EH (cell line): ENCODE data around the gene UBE3A.
A peak's percentile ranks its signal among the peaks of the same experiment; 100 is the strongest.
"Not testable (repeated sequence)": the region's sequence is repeated elsewhere in the genome, so short reads cannot be mapped to it uniquely, and the experiment has no call there.

Source experiments
- DNase-seq: peaks from one replicate; pipeline ENCODE4 v3.0.0-alpha.2; 2015; ENCODE audit warnings: low read depth

Gene UBE3A

DNA sequence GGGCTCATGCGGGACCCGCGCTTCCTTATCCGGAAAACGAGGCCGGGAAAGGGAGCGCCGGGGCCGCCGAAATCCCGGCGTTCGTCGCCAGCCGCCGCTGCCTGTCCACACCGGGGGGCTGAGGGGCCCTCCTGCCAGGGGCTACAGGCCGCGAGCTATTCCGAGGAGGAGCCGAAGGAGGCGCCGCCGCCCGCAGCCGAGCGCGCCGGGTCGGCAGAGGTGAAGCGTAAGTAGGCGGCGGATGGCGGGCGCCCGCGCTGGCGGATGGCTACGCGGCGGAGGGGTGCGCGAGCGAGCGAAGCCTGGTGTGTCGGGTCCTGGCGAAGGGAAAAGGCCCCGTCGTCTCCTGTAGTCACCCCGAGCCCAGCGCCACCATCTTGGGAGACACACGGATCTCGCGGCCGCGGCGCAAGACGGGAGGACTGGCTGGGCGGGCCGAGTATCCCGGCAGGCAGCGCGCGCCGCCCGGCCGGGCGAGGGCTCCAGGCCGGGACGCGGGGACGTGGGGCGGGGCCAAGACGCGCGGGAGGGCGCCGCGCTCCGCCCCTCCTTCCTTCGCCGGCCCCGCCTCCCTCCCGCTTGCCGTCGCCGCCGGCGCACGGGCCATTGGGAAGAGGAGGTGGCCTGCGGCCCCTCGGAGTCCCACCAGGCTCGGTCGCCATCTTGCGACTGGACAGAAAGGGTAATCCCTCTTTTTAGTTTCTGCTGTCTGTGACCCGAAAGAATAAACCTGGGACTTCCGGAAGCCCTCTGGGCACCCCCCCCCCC lies at the start of gene UBE3A:
Gene UBE3A, minus strand, starts transcription at position 424 of the 768 bp plus-strand sequence. CDS start 29,917 bp downstream, outside the sequence.
- peak; percentile 93 for DNase-seq

DNA sequence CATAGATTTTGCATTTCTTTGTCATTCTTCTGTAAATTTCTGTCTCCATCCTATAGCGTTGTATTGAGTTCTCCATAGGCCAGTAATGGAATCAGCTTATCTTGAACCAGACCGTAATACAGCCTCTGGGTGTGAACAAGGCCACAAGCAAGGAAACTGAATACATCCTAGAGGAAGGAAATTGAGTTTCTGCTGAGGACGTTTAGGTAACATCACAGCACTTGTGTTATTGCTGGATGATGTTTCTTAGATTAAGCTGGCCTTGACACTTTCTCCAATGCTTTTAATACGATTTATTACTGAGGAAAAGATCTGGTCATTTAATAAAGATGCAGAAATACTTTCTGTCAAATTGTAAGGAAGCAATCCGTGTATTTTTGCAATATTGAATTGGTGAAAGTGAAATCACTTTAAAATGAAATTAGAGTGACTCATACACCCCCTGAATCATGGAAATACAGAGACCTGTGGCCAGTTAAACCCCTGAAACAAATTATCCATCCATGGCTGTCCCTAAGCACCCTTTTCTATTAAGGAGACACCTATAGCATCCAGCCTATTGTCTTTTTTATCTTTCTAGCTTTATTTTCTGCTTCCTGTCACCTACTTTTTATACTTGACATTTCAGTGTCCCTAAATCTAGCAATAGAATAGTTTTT lies 48.5 kb upstream of the UBE3A start:
- DNase-seq: no peak

DNA sequence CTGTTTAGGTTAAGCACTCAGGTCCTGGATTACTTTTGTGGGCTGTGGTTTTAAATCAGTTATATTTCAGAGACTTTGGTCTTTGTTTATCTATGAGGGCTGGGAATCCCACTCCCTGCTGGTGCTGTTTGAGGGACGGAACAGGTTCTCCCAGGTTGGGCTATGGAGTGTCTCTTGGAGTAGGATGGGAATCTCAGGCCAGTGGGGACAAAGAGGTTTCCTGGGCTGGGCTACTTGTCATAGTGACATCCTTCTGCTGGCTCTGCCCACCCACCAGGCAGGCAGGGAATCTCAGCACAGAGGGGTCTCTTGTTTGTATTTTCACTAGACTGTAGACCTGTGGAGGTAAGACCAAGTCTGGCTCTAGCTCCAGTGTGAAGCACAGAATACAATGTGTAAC lies 47.2 kb upstream of the UBE3A start:
- DNase-seq: no peak

DNA sequence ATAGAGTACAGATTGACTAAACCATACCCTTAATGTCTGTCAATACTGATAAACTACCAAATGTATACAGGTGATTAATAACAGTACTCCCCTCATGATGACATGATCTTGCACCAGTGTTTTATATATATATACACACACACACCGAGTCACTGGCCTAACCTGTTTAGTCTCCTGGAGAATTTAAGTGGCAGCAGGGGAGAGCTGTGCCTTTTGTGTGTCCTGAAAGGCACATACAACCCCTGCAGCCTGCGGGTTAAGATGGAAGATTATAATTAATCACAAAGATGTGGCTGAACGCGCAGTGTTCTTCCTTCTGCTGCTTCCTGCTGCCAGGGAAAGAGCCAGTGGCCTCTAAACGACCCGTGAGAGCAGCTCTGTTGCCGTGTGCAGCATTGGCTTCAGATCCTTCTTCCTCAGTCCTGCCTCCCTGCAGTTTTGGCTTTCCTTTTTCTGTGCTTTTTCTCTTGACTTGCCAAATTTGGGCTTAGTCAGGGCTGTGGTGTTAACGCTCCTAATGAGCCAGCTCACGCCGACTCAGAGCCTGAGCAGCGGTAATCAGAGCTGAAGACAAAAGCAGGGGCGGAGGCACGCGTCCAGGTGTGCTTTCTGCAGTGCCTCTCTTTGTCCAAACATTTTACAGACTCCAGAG lies 42.5 kb upstream of the UBE3A start:
- DNase-seq: no peak

DNA sequence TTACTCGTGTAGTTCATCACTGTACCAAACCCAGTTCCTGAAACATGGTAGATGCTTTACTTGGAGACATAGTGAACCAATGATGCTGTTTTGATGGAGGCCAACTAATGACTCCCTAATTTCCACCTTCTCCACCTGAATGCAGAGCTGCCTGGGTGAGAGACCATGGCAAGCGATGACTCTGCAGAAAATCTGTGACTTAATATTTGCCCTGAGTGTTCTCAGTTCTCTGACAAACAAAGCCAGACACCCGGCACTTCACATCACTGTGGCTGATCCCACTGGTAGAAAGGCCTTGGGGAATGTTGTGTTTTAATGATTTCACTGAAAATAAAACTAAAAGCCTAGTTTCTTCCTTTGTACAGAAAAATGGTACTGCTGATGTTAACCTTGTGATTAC lies 39.5 kb upstream of the UBE3A start:
- no peak for DNase-seq

DNA sequence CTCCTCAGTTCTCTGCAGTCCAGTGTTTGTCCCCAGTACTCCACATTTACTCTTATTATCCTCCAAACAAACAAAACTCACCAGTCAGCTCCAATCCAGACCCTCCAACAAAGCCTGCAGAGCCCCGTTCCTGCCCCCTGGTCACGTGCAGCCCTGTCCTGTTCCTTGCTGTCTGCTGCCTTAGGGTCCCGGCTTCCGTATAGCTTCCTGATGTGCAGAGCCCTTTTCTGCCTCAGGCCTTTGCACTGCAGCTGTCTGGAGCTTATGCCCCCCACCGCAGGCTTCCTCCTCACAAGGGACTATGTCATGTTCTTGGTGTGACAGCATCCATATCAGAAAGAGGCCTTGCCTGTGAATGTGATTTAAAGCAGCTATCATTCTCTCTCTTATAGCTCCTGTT lies 39.0 kb upstream of the UBE3A start:
- no peak for DNase-seq

DNA sequence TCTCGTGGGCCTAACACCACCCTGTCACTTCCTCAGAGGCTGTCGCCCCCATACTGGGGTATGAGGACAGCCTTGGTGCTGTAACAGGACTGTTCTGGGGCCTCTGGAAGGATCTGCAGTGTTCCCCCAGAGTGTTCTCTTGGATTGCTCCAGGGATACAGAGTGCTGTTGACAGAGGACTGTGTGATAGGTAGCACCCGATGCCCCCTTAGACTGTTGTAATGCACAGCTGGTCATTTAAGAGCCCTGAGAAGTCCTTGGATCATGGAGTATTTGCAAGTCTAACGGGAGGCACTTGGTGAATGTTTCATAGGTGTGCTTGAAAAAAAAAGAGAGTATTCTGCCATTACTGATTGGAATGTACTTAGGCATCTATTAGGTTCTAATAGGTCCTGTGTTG lies 35.4 kb upstream of the UBE3A start:
- DNase-seq: no peak

DNA sequence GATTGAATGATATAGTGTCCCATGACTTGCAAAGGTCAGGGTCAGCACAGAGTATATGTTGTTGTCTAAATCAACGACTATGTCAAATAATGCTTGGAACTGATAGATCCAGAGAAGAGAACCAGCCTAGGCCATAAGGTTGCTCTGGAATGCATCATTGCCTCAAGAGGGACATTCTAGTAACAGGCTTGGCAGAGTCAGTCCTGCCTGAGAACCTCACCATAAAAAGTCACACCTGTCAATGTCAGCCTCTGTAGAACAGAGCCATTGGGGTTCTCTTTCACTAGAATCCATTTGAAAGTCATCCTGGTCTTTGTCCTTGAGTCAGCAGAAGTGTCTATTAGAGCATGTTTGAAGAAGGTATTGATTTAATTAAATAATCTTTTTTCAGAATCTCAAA lies 31.4 kb upstream of the UBE3A start:
- no peak for DNase-seq

DNA sequence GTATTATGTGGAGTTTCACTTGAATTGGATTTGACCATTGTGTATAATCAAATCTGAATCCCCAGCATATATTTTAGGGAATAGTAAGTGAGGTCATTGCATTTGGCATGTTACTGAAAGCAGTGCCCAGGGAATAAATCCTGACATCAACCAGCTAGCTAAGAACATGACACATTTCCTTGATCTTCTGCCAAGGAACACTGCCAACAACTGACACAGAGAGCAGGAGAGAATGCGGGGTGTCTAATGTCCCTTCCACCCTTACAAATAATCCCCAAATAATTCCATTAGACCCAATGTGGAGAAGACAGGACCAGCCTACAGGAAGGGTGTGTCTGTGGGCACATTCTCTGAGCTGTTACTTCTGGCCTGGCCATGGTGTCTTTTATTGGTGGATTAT lies 30.6 kb upstream of the UBE3A start:
- DNase-seq: no peak

DNA sequence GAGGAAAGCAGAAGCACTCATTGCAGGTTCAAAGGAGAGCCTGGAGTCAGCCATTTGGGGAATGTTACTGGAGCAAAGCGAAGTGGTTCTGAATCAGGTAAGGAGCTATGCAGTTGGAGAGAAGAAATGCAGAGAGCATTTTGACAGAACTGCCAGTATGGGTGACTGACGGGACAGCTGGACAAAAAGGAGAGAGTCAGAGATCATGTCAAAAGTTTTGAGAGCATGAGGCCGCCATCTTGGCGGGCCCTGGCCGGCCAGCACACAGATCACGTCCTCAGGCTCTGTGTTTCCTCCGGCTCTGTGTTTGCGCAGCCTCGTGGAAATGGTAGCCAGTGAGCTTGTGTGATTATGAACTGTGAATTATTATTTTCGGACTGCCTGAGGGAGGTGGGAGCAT lies 29.8 kb upstream of the UBE3A start:
- DNase-seq: no peak

DNA sequence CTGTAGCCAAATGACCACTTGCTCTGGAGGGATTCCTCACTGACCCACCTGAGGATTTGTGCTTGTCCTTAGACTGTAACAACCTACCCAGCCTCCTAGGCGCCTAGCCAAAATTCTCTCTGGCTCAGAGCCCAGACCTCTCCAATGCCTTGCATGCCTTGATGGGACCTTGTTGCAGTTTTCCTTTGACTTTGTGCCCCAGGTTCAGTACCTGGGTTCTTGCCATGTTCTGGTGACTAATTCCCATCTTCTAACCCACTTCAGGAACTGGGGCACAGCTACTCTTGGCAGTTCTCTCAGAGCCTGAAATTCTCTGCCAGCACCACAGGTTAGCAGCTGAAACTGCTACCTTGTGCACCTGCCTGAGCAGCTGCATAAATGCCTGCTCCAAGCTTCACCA lies 27.0 kb upstream of the UBE3A start:
- no peak for DNase-seq

DNA sequence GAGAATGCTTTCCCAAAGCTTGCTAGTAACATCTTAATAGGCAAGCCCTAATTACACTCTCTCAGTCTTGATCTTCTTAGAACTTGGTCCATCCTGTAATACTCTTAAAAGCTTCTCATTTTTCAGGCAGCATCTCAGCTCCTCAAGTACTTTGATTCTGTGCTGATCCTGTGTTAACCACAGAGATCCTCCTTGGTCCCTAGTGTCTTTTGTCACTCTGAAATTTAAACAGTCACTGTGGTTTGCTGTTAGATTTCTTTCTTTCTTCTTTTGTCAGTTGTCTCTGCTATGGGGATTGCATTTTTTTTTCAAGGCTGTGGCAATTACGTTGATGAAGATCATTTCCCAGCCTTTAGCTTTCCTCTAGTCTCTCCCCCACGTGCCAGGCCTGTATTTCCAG lies 26.0 kb upstream of the UBE3A start:
- DNase-seq: no peak

DNA sequence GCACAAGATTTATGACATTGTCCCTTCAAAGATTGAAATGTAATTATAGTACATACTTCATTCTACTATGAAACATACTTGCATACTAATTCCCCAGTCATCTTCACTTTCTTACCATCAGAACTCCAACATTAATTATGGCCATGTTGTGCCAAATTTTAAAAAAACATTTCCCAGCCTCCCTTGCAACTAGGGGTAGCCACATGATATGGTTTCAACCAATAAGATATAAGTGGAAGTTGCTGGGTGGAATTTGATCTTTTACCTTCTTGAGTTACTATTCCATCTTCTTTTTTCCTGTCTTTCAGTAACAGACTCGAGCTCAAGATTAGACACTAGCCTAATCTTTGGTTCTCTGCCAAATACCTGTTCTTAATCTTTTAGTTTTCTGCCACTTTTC lies 25.6 kb upstream of the UBE3A start:
- no peak for DNase-seq

DNA sequence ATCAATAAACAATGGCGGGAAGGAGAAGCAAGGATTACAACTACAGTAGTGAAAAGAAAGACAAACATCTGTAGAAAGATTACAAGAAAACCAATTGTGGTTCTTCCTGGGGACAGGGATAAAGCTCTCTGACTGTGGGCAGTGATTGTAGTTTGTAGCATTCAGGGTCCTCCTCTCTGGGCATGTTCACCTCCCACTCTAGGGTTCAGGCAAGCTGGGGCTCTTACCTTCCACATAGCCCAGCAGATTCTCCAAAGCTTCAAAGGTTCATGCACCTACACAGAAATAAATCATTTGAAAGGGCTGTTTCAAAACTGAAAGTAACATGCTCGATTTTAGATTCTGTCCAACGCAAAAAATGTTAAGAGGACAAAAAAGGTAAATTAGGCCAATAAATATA lies 17.4 kb upstream of the UBE3A start:
- no peak for DNase-seq

DNA sequence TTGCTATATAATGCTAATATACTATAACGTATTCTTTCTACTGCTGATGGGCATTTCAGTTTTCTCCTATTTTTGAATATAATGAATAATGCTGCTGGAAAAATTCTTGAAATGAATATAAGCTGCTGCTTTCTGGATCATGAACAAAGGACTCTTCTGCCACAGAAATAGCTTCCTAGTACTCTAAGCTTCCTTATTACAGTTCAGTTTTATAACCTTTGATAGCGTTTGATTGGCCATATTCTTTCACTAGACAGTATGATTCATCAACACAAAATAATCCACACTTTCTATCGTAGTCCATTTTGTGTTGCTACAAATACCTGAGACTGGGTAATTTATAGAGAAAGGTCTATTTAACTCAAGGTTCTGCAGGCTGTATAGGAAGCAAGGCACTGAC lies 16.4 kb upstream of the UBE3A start:
- DNase-seq: no peak

DNA sequence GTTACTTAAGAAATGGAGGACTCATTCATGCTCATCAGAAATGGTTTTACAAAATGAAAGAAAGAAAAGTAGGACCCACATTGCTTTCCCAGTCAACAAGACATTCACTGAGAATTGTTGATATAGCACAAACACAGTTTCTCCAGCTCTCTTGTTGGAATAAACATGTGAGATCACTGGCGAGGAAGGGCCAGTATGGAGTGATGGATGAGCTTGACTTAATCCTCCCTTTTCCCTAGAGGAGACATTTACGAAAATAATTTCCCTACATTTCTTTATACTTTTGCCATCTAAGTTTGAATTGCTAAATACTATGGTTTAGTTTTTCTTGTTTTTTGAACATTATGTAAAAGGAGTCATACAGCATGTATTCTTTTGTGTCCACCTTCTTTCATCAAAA lies 15.9 kb upstream of the UBE3A start:
- no peak for DNase-seq

DNA sequence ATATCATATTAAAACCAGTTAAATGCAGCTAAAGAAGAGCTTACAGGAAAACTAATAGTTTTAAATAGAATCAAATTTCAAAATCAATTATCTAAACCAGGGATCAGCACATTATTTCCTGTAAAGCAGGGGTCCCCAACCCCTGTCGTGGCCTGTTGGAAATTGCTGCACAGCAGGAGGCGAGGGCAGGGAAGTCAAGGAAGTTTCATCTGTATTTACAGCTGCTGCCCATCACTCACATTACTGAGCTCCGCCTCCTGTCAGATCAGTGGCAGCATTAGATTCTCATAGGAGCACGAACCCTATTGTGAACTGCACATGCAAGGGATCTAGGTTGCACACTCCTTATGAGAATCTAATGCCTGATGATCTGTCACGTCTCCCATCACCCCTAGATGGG lies 14.4 kb upstream of the UBE3A start:
- DNase-seq: not testable (repeated sequence)

DNA sequence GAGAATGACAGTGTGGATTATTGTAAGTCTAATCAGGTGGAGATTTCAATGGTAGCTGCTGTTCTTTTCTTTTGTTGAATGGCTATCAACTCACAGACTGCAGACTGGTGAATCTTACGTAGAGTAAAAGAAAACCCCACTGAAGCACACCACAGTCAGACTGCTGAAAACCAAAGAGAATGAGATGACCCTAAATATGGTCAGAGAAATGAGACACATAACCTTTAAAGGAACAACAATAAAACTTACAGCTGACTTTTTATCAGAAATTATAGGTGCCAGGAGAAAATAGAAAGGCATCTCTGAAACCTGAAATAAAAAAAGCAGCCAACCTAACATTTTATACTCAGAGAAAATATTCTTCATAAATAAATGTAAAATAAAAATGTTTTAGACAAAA lies 12.7 kb upstream of the UBE3A start:
- no peak for DNase-seq

DNA sequence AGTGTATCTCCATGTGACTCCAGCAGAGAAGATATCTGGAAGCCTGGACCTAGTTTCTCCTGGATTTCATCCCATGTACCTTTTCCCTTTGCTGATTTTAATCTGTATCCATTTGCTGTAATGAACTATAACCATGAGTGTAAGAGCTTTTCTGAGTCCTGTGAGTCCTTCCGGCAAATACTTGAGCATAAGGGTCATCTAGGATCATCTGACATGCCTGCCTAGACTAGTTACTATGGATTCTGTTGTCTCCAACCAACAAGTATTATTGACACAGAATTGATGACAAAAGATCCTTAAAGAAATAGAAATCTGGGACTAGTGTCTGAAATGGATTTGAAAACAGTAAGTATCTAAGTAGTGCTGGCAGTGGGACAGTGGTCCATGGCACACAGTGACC lies 11.3 kb upstream of the UBE3A start:
- no peak for DNase-seq

DNA sequence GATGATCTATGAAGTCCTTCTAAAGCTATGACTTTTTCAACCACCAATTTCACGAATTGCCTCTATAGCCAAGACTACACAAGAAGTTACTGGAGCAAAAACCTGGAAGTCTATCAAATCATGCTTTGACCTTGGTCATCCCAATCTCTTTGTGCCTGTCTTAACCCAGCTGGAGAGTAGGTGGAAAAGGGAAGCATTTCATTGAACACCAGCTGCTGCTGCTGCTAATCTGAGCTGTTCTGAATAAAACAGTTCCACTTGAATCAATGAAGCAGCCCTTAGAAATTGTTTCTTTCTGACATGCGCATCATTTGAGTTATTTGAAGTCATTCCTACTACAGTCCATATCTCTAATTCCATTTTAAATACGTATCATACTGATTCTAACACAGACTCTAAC lies 7.3 kb upstream of the UBE3A start:
- DNase-seq: no peak

DNA sequence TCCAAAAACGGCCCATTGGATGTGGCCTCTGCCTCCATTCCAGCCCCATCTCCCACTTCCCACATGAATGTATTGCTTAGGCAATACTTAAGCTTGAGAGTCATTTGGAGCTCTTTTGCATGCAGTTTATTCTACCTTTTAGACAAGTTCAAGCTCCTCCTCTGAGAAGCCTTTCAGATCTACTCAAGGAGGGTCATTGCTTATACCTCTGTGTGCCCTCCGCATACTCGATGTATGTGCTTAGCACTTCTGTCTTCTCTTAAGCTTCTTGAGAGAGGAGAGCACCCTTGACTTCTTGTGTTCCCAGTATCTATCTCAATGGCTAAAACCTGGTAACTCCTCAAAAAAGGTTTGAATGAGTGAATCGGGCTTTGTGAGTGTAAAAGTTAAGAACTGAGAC lies 6.6 kb upstream of the UBE3A start:
- DNase-seq: no peak

DNA sequence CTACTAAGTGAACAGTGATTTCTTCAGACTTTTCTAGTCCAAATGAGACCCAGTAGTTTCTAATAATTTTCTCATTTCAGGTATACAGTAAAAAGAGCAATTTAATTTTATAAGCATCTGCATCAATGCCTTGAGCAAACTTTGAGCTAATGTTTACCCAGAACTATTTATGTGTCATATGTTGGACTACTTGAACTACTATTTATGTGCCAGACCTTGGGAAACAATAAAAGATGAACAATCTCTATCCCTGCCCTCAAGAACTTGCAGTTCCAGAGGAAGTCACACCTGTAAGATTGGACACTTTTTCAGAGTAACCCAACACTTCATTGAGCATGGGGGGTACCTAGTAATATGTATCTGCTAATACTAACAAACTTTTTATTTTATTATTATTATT lies 2.3 kb upstream of the UBE3A start:
- DNase-seq: no peak

DNA sequence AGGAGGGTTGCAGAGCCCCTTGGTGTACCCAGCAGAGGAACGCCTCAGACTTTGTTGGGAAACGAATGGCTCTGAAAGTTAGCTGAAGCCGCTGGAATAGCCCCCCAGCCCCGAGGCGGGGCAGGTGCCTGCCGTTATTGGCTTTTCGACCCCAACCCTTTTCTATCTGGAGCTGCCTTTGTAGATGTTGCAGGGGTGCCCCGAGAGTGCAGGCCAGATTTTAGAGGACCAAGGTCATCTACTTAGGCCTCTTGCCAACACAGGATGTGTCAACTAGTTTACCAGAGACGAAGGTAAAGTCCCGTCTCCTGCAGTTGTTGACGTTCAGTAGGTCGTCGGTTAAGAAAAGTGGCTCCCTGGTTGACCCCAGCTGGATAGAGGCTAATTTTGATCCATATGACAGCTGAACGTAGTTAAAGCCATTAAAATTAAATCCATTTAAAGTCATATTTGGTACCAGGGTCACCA lies 579 bp upstream of the UBE3A start:
- no peak for DNase-seq
